GM19099 (cell line): Measurements from ENCODE around the gene ARHGAP15.

Experiments
- POLR2A ChIP-seq: IDR thresholded peaks from 3 replicates; pipeline ENCODE4 v1.6.1; 2011; ENCODE audit warnings: low read depth; ENCODE audit not compliant: insufficient read length; ENCODE audit errors: extremely low read depth

The ARHGAP15 gene

DNA sequence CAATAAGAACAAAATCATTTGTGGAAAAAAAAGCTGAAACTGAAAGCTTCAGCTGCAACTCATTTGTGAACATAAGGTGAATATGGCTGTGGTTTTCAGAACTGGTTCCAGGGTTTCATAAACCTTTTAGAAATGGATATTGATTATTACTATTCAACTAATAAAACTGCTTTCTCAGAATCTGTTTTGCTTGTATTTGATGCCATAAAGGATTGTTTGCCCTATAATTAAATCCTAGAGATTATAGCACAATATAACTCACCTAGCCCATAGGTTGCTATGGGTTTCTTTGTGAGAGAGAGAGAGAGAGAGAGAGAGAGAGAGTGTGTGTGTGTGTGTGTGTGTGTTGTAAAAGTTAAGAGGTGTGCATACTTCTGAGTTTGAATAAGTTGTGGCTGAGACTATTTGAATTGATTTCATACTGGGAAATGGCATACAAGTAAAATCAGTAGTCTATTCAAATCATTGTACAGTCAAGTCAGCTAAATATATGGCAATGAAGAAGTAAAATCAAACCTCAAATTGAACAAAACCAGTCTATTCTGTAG is 339.2 kb downstream of the ARHGAP15 start:
- no peak for TF ChIP-seq POLR2A

DNA sequence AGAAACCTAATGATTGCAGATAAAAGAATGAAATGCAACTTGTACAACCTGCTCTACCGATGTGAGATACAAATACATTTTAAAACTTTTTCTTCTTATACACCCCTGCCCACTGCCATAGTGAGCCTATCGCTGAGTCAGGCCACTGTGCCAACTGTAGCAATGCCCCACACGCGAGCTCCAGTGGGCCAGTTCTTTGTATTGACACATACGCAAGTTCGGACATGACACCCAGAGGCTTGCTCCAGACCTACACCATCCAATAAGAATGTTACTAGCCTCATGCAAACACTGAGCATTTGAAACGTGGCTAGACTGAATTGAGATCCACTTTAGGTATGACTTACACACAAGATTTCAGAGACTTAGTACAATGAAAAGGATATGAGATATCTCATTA is 340.1 kb downstream of the ARHGAP15 start:
- TF ChIP-seq POLR2A, result no peak

DNA sequence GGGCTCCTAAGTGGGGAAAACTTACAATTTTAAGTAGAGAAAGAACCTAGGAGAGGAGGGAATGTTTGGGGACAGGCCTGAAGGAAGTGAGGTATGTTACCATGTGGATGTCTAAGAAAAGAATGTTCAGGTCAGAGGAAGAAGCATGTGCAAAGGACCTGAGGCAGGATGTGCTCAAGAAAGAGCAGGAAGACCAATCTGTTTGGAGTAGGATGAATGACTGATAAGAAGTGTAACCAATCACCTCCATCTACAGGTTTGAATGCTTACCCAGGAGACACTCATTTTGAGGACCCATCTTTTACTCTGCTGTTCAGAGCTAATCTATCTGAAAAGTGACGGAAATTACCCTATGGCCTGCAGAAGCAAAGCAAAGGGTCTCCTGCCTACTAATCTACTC is 342.3 kb downstream of the ARHGAP15 start:
- no peak for TF ChIP-seq POLR2A

DNA sequence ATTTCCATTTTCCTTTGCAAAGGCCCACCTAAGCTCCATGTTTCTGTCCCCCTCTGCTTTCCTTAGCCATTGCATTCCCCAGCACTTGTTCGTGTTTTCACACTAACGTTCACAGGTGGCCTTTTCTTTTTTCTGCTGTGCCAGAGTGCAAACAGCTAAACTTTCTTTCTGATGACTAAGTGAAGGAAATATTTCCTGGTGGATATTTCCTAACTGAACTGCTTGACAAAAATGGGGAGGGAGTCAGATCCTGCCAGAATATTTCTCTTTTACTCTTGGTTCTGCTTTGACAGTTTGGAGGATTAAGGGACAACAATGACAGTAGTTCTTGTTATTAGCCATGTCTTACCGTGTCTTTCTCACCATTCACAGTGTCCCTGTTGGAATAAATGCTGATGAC is 344.0 kb downstream of the ARHGAP15 start:
- TF ChIP-seq POLR2A, result no peak

- no peak for TF ChIP-seq POLR2A
These were observed 344.6 kb downstream of the ARHGAP15 start for GRCh38 chr2:143473820-143474219.

DNA sequence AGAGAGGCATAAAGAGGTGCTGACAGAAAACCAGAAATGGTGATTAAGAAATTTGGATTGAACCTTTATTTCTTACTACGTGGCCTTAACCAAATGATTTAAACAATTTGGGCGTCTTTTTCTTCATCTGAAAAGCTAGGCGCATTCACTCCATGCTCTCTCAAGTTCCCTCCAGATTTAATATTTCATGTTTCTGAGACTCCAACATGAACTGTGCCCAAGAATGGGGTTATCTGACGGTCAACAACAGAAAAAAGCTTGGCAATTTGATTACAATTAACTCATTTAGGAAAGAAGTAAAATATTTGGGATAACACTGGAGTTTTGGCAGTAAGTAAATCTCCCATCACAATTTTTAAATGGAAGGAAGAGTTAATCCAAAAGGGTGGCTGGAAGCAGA is 345.4 kb downstream of the ARHGAP15 start:
- no peak for TF ChIP-seq POLR2A

- TF ChIP-seq POLR2A, result no peak
These were observed 346.0 kb downstream of the ARHGAP15 start for GRCh38 chr2:143475041-143475776.

- TF ChIP-seq POLR2A, result no peak
These were observed 347.3 kb downstream of the ARHGAP15 start for GRCh38 chr2:143476336-143477087.

GRCh38 chr2:143477714-143478443 is 348.7 kb downstream of the ARHGAP15 start:
- no peak for TF ChIP-seq POLR2A

- TF ChIP-seq POLR2A, result no peak
These were observed 350.9 kb downstream of the ARHGAP15 start for GRCh38 chr2:143480086-143480485.

GRCh38 chr2:143480601-143481236 is 351.5 kb downstream of the ARHGAP15 start:
- no peak for TF ChIP-seq POLR2A

- TF ChIP-seq POLR2A, result no peak
These were observed 352.0 kb downstream of the ARHGAP15 start for GRCh38 chr2:143481237-143481623.

DNA sequence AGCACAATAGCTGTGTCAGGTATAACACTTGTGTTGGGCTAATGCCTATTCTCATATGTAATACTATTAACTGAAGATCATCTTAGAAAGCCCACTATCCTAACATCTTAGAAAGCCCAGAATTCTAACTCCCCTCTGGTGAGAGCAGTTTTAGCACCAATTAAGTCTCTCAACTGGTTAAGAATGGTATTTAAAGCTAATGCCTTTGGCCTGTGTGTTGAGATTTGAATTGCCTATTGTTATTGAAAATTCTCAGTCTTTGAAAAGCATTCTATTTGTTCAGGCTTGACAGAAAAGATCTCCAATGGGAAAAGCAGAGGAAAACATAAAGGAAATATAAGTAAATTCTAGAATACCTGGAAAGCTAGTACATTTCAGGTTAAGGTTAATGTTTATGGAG is 352.5 kb downstream of the ARHGAP15 start:
- no peak for TF ChIP-seq POLR2A

DNA sequence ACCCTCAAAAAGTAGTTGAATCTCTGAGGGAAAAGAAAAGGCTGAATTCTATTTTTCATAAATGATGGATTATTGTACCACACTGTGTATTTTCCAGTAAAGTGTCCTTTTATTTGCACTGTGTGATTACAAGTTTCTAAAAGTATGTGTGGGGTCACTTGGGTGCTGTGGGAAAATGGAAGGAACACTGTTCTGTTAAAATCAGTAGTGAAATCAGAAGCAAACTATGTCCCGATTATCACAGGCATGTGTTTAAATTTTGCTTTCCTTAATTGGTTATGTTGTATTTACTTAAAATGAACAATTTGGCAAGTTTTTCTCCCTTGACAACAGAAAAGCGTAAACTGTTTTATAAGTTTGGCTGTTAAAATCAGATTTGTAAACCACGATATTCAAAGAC is 353.1 kb downstream of the ARHGAP15 start:
- no peak for TF ChIP-seq POLR2A

GRCh38 chr2:143482771-143483170 is 353.6 kb downstream of the ARHGAP15 start:
- no peak for TF ChIP-seq POLR2A
